K562 (cell line): ENCODE data around the gene CST3. TPM values are rescaled to one million over a fixed set of nuclear protein-coding genes. Genes with fewer than 3 reads are reported as not detected.

ENCODE experiments used
- ATAC-seq: fragments of 200-7000 bp; cut with Tn5 transposase; 3 replicates; pipeline ENCODE4 v1.9.1; 2020; ENCODE audit warnings: moderate library complexity
- BruUV-seq: library from RNA; stranded (reverse); fragments of 400-500 nt; replicated peaks from 2 replicates; lab custom pipeline; 2021; lab: Mats Ljungman, UMichigan
- CTCF ChIA-PET: fragments of 300-600 bp; formaldehyde crosslinking; extraction: SDS; loops from one replicate; lab custom pipeline; 2021; ENCODE audit warnings: low intra/inter-chr PET ratio; lab: Yijun Ruan, JAX
- POLR2A ChIA-PET: fragments of 300-600, 350-650 bp; sonication (Branson Sonifier 250); formaldehyde crosslinking; extraction: SDS; loops from one replicate; lab custom pipeline; 2021; ENCODE audit warnings: antibody characterized with exemption, inconsistent platforms; lab: Yijun Ruan, JAX
- DNase-seq, 4 experiments: peaks; one replicate each; pipeline versions ENCODE4 v3.0.0 to v3.0.0-alpha.2; 2011 to 2018; ENCODE audit warnings: low spot score in 3 of 4, mixed read lengths in 3 of 4; ENCODE audit errors: extremely low read depth in 1 of 4
- FAIRE-seq: peaks from 2 replicates; lab custom pipeline; 2011; peaks lifted over from hg19 to GRCh38; lab: Jason Lieb, UNC
- H2AFZ ChIP-seq: 2 replicates; pipeline ENCODE4 v1.6.0; 2011; ENCODE audit warnings: low read depth, low read length, control low read depth, inconsistent platforms
- H3K27ac ChIP-seq: fragments of 200-600 bp; 3 replicates; pipeline ENCODE4 v1.8.0; 2011; ENCODE audit warnings: low read depth, mild to moderate bottlenecking, control low read depth, inconsistent platforms, low read length, moderate library complexity, mixed read lengths; ENCODE audit errors: extremely low read depth
- H3K27me3 ChIP-seq, 2 experiments: fragments of 300-600 bp in 1 of 2; 2 replicates in 1 of 2; 3 replicates in 1 of 2; pipeline versions ENCODE4 v1.6.0 to v1.8.0; 2011; ENCODE audit warnings: inconsistent platforms in 2 of 2, low read length in 2 of 2, mild to moderate bottlenecking in 1 of 2, mixed read lengths in 1 of 2, moderate library complexity in 1 of 2; ENCODE audit not compliant: control insufficient read depth in 2 of 2, insufficient read depth in 2 of 2
- H3K36me3 ChIP-seq: fragments of 300-600 bp; 3 replicates; pipeline ENCODE4 v1.8.0; 2011; ENCODE audit warnings: mild to moderate bottlenecking, low read length, inconsistent platforms; ENCODE audit not compliant: control insufficient read depth, insufficient read depth
- H3K4me1 ChIP-seq, 2 experiments: fragments of 200-600 bp in 1 of 2; replicated peaks in 1 of 2; 2 replicates in 1 of 2; 3 replicates in 1 of 2; pipeline versions ENCODE4 v1.5.1 to v1.8.0; 2011; ENCODE audit warnings: inconsistent platforms in 2 of 2, low read length in 2 of 2, mild to moderate bottlenecking in 1 of 2, mixed read lengths in 1 of 2, moderate library complexity in 1 of 2; ENCODE audit not compliant: control insufficient read depth in 2 of 2, insufficient read depth in 2 of 2
- H3K4me2 ChIP-seq: 2 replicates; pipeline ENCODE4 v1.6.1; 2011; ENCODE audit warnings: low read length, control low read depth, inconsistent platforms, mixed read lengths; ENCODE audit not compliant: insufficient read depth
- H3K4me3 ChIP-seq: fragments of 200-600 bp; sonication (generic), shearing (Covaris generic); 2 replicates; pipeline ENCODE4 v1.5.1; 2016; ENCODE audit warnings: control low read depth, inconsistent platforms
- H3K79me2 ChIP-seq: fragments of 200-600 bp; 3 replicates; pipeline ENCODE4 v1.8.0; 2011; ENCODE audit warnings: low read length, inconsistent platforms; ENCODE audit not compliant: control insufficient read depth, insufficient read depth
- H3K9ac ChIP-seq, 2 experiments: 2 replicates each; pipeline versions ENCODE4 v1.6.0 to v1.6.1; 2011; ENCODE audit warnings: low read depth in 2 of 2, low read length in 2 of 2, control low read depth in 1 of 2, inconsistent platforms in 1 of 2, mild to moderate bottlenecking in 1 of 2, mixed read lengths in 1 of 2; ENCODE audit not compliant: insufficient read depth in 1 of 2
- H3K9me1 ChIP-seq: one replicate; pipeline ENCODE4 v1.6.0; 2011; ENCODE audit warnings: inconsistent platforms, mild to moderate bottlenecking, low read length, moderate library complexity; ENCODE audit not compliant: control insufficient read depth, insufficient read depth
- H3K9me3 ChIP-seq: replicated peaks from 2 replicates; pipeline ENCODE4 v1.5.1; 2011; ENCODE audit warnings: low read depth, low read length, inconsistent platforms; ENCODE audit not compliant: control insufficient read depth, insufficient read depth
- H4K20me1 ChIP-seq: replicated peaks from 2 replicates; pipeline ENCODE4 v1.6.1; 2011; ENCODE audit warnings: low read length, inconsistent platforms, mixed read lengths; ENCODE audit not compliant: control insufficient read depth, insufficient read depth
- GABPB2 ChIP-seq: fragments of 250-450 bp; sonication (Bioruptor Pico); conservative IDR thresholded peaks from 2 replicates; pipeline ENCODE4 v1.5.1; 2021; ENCODE audit warnings: mild to moderate bottlenecking
- HMG20B ChIP-seq: fragments of 250-450 bp; sonication (Bioruptor Pico); IDR thresholded peaks from 2 replicates; pipeline ENCODE4 v1.5.0; 2021; ENCODE audit warnings: mild to moderate bottlenecking
- HSF4 ChIP-seq: fragments of 250-450 bp; sonication (Bioruptor Pico); IDR thresholded peaks from 2 replicates; pipeline ENCODE4 v2.1.2; 2022; ENCODE audit warnings: mild to moderate bottlenecking, moderate library complexity, borderline replicate concordance
- MCM5 ChIP-seq: fragments of 450-650 bp; IDR thresholded peaks from 2 replicates; pipeline ENCODE4 v1.6.1; 2016; ENCODE audit warnings: low read depth
- NCOA2 ChIP-seq, 2 experiments: fragments of 450-650 bp; IDR thresholded peaks; 2 replicates each; pipeline ENCODE4 v1.6.1; 2018; ENCODE audit warnings: mild to moderate bottlenecking in 2 of 2, moderate library complexity in 1 of 2; ENCODE audit not compliant: partially characterized antibody in 2 of 2
- NFIX ChIP-seq: fragments of 250-450 bp; sonication (Bioruptor Pico); IDR thresholded peaks from 2 replicates; pipeline ENCODE4 v1.4.0; 2020; ENCODE audit warnings: low read depth, mild to moderate bottlenecking, moderate library complexity
- POLR2A ChIP-seq: fragments of 450-650 bp; conservative IDR thresholded peaks from 2 replicates; pipeline ENCODE4 v1.6.1; 2016
- RBM22 ChIP-seq: fragments of 200-400 bp; formaldehyde crosslinking; IDR thresholded peaks from 2 replicates; pipeline ENCODE4 v1.6.1; 2018; ENCODE audit warnings: low read length, low read depth; ENCODE audit not compliant: poor library complexity, severe bottlenecking
- SETDB1 ChIP-seq: IDR thresholded peaks from one replicate; pipeline ENCODE4 v1.6.1; 2012; ENCODE audit warnings: low read length, control low read depth, inconsistent platforms
- SRSF3 ChIP-seq: fragments of 200-400 bp; formaldehyde crosslinking; IDR thresholded peaks from 2 replicates; pipeline ENCODE4 v1.6.1; 2016; ENCODE audit warnings: mild to moderate bottlenecking, low read length, moderate library complexity; ENCODE audit not compliant: insufficient read depth
- SRSF9 ChIP-seq: fragments of 200-400 bp; formaldehyde crosslinking; IDR thresholded peaks from 2 replicates; pipeline ENCODE4 v1.6.1; 2017; ENCODE audit warnings: low read depth, low read length, borderline replicate concordance
- TAF9B ChIP-seq: fragments of 450-650 bp; IDR thresholded peaks from 2 replicates; pipeline ENCODE4 v1.6.1; 2018; ENCODE audit warnings: mild to moderate bottlenecking; ENCODE audit not compliant: partially characterized antibody
- TCFL5 ChIP-seq: fragments of 250-450 bp; sonication (Bioruptor Pico); conservative IDR thresholded peaks from 2 replicates; pipeline ENCODE4 v1.6.1; 2021; ENCODE audit warnings: mild to moderate bottlenecking, moderate library complexity, matching md5 sums
- TOE1 ChIP-seq, 2 experiments: fragments of 450-650 bp in 1 of 2; sonication (generic) in 1 of 2; formaldehyde crosslinking in 1 of 2; IDR thresholded peaks; 2 replicates each; pipeline versions ENCODE4 v1.7.1 to v1.8.0; 2016 to 2022; ENCODE audit warnings: borderline replicate concordance in 2 of 2, mild to moderate bottlenecking in 2 of 2, antibody characterized with exemption in 1 of 2, inconsistent platforms in 1 of 2, low read depth in 1 of 2, missing genetic modification reagents in 1 of 2, moderate library complexity in 1 of 2
- ZNF134 ChIP-seq: fragments of 250-450 bp; sonication (Bioruptor Pico); conservative IDR thresholded peaks from 2 replicates; pipeline ENCODE4 v1.4.0; 2020
- ZNF175 ChIP-seq: fragments of 200-800 bp; sonication (Bioruptor generic); IDR thresholded peaks from 2 replicates; pipeline ENCODE4 v1.6.1; 2016; ENCODE audit warnings: low read depth, mild to moderate bottlenecking, missing genetic modification characterization, missing compliant biosample characterization
- WGBS: fragments of 100-300 bp; shearing (Covaris generic); methylation state at CpG from one replicate; pipeline ENCODE4 v1.1.6; 2016; ENCODE audit warnings: low coverage, mixed read lengths; ENCODE audit not compliant: insufficient coverage; ENCODE audit errors: missing lambda C conversion rate; 5-methylcytosine and 5-hydroxymethylcytosine counted together
- in situ Hi-C: fragments of 300-500 bp; cut with MboI; formaldehyde crosslinking; loops from 4 replicates; pipeline ENCODE4 v1.15.0; 2018; ENCODE audit warnings: inconsistent platforms, mixed read lengths
- intact Hi-C: fragments of 100-400 bp; cut with micrococcal nuclease; formaldehyde crosslinking; loops from 2 replicates; pipeline ENCODE4 v1.14.2; 2022
- polyA plus RNA-seq, 8 experiments: library from polyadenylated mRNA; depleted of rRNA in 4 of 8; stranded (reverse) in 5 of 8; unstranded in 3 of 8; fragments of >200 nt; fragmentation: Nextera tagmentation in 2 of 8; fragmentation: Illumina TruSeq in 1 of 8; extraction: Ambion mirVana in 2 of 8; extraction: Trizol in 1 of 8; gene quantifications; 2 replicates each; pipeline versions ENCODE4 v1.2.1 to v1.2.3, GENCODE V29; 2011 to 2014; ENCODE audit warnings: inconsistent platforms in 1 of 8, missing spikeins in 1 of 8
- total RNA-seq, 7 experiments: library from RNA; depleted of rRNA in 6 of 7; stranded (reverse); fragments of >200 nt in 6 of 7; fragmentation: Illumina TruSeq in 2 of 7; extraction: Trizol in 2 of 7; gene quantifications; 2 replicates each; pipeline versions ENCODE4 v1.2.1 to v1.2.3, GENCODE V29; 2011 to 2021; ENCODE audit warnings: low replicate concordance in 1 of 7
- TF ChIP-seq, protein P1 (sequence below): fragments of 450-650 bp; IDR thresholded peaks from 2 replicates; pipeline ENCODE4 v1.6.1; 2018; ENCODE audit warnings: mild to moderate bottlenecking, low read depth; ENCODE audit not compliant: partially characterized antibody

CST3 gene
- total and polyA plus RNA-seq, 9 of the 15 experiments (the other 6 are each of a cell fraction or from before 2014, with no cell fraction given) = 8.7 to 113 (median 48.5) TPM

DNA sequence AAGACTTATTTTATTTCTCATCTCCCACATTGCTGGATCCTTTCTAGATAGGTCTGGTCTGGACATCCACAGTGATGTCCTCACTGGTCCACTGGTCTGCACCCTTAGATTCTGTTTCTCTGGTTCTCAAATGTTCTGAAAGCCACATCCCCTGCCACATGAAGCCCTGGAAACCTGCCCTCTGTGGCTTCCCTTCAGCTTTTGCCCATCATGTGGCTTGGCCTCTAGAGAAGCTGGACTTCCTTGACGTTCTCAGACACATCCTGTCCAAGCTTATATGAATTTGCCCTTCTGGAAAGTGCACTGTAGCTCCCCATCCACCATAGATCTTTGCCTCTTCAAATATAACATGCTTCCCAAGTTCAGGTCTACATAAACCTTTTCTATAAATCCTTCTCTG lies 32.6 kb upstream of the CST3 start:
- FAIRE-seq = no peak
- Histone ChIP-seq H3K4me1 (no peaks in the 10 kb centered on the region), H3K27me3 (no peaks in the 10 kb centered on the region), H3K27ac (no peak overlapping the region), H2AFZ (no peak overlapping the region), H4K20me1 (no peaks in the 10 kb centered on the region), H3K4me2 (no peak overlapping the region), H3K9me3 (no peaks in the 10 kb centered on the region), H3K36me3 (no peaks in the 10 kb centered on the region), H3K4me3 (no peak overlapping the region)
- POLR2A ChIA-PET = no interaction called here
- in situ Hi-C loops = no loop called here
- no peak for DNase-seq
- WGBS = 0% methylated on average over 1 of the region's 1 CpG
- no peak for TF ChIP-seq TAF9B
- no peak for TF ChIP-seq ZNF175 (CRISPR knock-in tag)
- no peak for TF ChIP-seq NFIX
- TF ChIP-seq HMG20B (CRISPR knock-in tag) = no peak
- no peak for TF ChIP-seq MCM5
- TF ChIP-seq GABPB2 (CRISPR knock-in tag) = no peak
- TF ChIP-seq SRSF9 = no peak
- TF ChIP-seq TCFL5 (CRISPR knock-in tag) = no peak
- TF ChIP-seq, all 486 proteins: peak for 0
- no peaks in the 10 kb centered on the region for H3K79me2 ChIP-seq
- ATAC-seq = no peak
- intact Hi-C loops = no loop called here
- H3K9me1 ChIP-seq = no peaks in the 10 kb centered on the region
- no TSS peak for BruUV-seq
- CTCF ChIA-PET = no interaction called here
- no peak overlapping the region for H3K9ac ChIP-seq

GRCh38 chr20:23669866-23670265 lies 32.1 kb upstream of the CST3 start:
- Histone ChIP-seq H3K36me3 (no peaks in the 10 kb centered on the region), H3K79me2 (no peaks in the 10 kb centered on the region), H3K4me3 (no peak overlapping the region), H3K9me1 (no peaks in the 10 kb centered on the region), H2AFZ (no peak overlapping the region), H3K9ac (no peak overlapping the region), H3K4me1 (no peaks in the 10 kb centered on the region), H4K20me1 (no peaks in the 10 kb centered on the region), H3K4me2 (no peak overlapping the region), H3K9me3 (no peaks in the 10 kb centered on the region), H3K27ac (no peak overlapping the region), H3K27me3 (no peaks in the 10 kb centered on the region)
- no peak for DNase-seq
- FAIRE-seq = no peak
- POLR2A ChIA-PET = no interaction called here
- intact Hi-C loops = no loop called here
- in situ Hi-C loops = loop anchor here (5.0 kb wide), 1 partner anchor 1247 kb away; no protein-coding TSS in a partner anchor
- WGBS = 0% methylated on average over 7 of the region's 7 CpGs
- BruUV-seq = no TSS peak
- ATAC-seq = no peak
- CTCF ChIA-PET = no interaction called here
- no peak for TF ChIP-seq SRSF3
- TF ChIP-seq TOE1 (IDR thresholded peaks at IDR 0.05; ENCODE audit: borderline replicate concordance) = no peak
- no peak for TF ChIP-seq TOE1 (CRISPR knock-in tag; IDR thresholded peaks at IDR 0.05; ENCODE audit: borderline replicate concordance, low read depth)
- TF ChIP-seq NCOA2 (IDR thresholded peaks at IDR 0.05; ENCODE audit: partially characterized antibody in 2 of 2) = no peak
- TF ChIP-seq HSF4 (CRISPR knock-in tag) = no peak
- no peak for TF ChIP-seq HMG20B (CRISPR knock-in tag)
- TF ChIP-seq POLR2A = no peak
- no peak for TF ChIP-seq ZNF134 (CRISPR knock-in tag)
- TF ChIP-seq, protein P1, sequence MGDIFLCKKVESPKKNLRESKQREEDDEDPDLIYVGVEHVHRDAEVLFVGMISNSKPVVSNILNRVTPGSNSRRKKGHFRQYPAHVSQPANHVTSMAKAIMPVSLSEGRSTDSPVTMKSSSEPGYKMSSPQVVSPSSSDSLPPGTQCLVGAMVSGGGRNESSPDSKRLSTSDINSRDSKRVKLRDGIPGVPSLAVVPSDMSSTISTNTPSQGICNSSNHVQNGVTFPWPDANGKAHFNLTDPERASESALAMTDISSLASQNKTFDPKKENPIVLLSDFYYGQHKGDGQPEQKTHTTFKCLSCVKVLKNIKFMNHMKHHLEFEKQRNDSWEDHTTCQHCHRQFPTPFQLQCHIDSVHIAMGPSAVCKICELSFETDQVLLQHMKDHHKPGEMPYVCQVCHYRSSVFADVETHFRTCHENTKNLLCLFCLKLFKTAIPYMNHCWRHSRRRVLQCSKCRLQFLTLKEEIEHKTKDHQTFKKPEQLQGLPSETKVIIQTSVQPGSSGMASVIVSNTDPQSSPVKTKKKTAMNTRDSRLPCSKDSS = no peak
- no peak for TF ChIP-seq SETDB1
- TF ChIP-seq RBM22 = no peak
